ENCODE results near the gene PLA2G6. TPM values are rescaled to one million over a fixed set of nuclear protein-coding genes. Genes with fewer than 3 reads are reported as not detected.
A peak's percentile ranks its signal among the peaks of the same experiment; 100 is the strongest.
"Not testable (repeated sequence)": the region's sequence is repeated elsewhere in the genome, so short reads cannot be mapped to it uniquely, and the experiment has no call there.

The PLA2G6 gene
- total and polyA plus RNA-seq, 8 donors, result 6.0 to 68.3 (median 25.8) TPM

DNA sequence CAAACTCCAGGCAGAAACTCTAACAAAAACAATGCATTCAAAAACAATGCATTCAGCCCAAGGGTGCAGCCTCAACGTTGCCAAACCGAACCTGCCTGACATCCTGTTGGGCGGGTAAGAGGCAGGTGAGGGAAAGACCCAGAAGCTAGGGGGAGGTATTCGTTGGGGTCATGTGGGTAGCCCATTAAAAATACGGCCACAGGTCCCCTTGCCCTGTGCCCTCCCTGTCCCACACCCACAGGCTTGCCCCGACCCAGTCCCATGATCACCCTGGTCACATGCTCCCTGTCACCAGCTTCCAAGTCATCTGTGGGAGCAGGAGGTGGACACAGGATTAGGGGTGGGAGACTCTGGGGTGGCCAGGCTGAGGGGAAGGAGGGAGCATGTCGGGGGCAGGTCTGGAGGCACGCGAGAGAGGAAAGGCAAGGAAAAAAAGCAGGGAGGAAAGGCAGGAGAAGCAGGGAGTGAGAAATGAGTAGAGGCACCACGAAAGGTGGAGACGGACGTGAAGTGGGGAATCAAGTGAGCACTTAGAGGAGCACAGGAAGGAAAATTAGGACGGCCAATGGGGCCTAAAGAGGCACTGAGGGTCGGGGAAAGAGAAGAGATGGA is 683 bp downstream of the PLA2G6 start:
- Histone ChIP-seq H3K4me1 (peaks cover 17 to 57% (median 48%) of the 10 kb centered on the region in 4 donors), H3K9me3 (no peaks in the 10 kb centered on the region), H3K27me3 (no peaks in the 10 kb centered on the region), H3K36me3 (no peaks in the 10 kb centered on the region), H3K4me3 (peak overlapping the region; percentile 50 to 63 (median 58)), H3K27ac (peak overlapping the region; percentile 91 to 95 (median 94))
- WGBS, 5 donors, result 5 to 11% (median 6%) methylated on average over 14 of the region's 14 CpGs
- TF ChIP-seq EP300 (IDR thresholded peaks at IDR 0.05), result no peak
- peak in 1 of 3 donors; percentile 38 for TF ChIP-seq POLR2AphosphoS5 (IDR thresholded peaks at IDR 0.05)
- DNase-seq, result peak; percentile 59 to 71
- intact Hi-C loops (cut with DNase I; ENCODE audit: low total_unique reads), result no loop called here

DNA sequence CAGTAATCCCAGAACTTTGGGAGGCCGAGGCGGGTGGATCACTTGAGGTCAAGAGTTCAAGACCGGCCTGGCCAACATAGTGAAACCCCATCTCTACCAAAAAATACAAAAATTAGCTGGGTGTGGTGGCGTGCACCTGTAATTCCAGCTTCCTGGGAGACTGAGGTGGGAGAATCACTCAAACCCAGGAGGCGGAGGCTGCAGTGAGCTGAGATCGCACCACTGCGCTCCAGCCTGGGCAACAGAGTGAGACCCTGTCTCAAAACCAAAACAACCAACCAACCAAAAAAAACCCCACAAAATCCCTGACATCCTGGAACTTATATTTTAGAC is 3.1 kb downstream of the PLA2G6 start:
- 92 to 99% (median 93%) methylated on average over 7 of the region's 7 CpGs for WGBS, 5 donors
- not testable (repeated sequence) for DNase-seq
- H3K27ac ChIP-seq, result peak overlapping the region; percentile 42 to 95 (median 83)

GRCh38 chr22:38177926-38178604 is 3.6 kb downstream of the PLA2G6 start:
- Histone ChIP-seq H3K9me3 (no peaks in the 10 kb centered on the region), H3K27me3 (no peaks in the 10 kb centered on the region), H3K27ac (peak overlapping the region; percentile 42 to 95 (median 83)), H3K4me3 (no peak overlapping the region), H3K4me1 (peaks cover 21 to 77% (median 67%) of the 10 kb centered on the region in 4 donors), H3K36me3 (no peaks in the 10 kb centered on the region)
- intact Hi-C loops (cut with DNase I; ENCODE audit: low total_unique reads), result no loop called here
- WGBS, 5 donors, result 45 to 55% (median 46%) methylated on average over 14 to 15 of the region's 15 CpGs
- DNase-seq, result peak; percentile 45 to 61
- TF ChIP-seq CTCF (IDR thresholded peaks at IDR 0.05) (no peak), POLR2AphosphoS5 (IDR thresholded peaks at IDR 0.05) (peak in 1 of 3 donors; percentile 62)

More for the DNA sequence above, 3.1 kb downstream of the PLA2G6 start:
- H3K4me3 ChIP-seq; H3K27me3 ChIP-seq; H3K9me3 ChIP-seq; H3K36me3 ChIP-seq; intact Hi-C loops (cut with DNase I; ENCODE audit: low total_unique reads): not testable (repeated sequence)
- H3K4me1 ChIP-seq, result peaks cover 17 to 72% (median 62%) of the 10 kb centered on the region in 4 donors

- H3K36me3 ChIP-seq; intact Hi-C loops (cut with DNase I; ENCODE audit: low total_unique reads); H3K9me3 ChIP-seq; DNase-seq; H3K27me3 ChIP-seq; H3K4me3 ChIP-seq: not testable (repeated sequence)
- WGBS, 5 donors, result 58 to 76% (median 69%) methylated on average over 9 of the region's 9 CpGs
- peaks cover 26 to 82% (median 72%) of the 10 kb centered on the region in 4 donors for H3K4me1 ChIP-seq
- peak overlapping the region; percentile 42 to 95 (median 83) for H3K27ac ChIP-seq
Measured at GRCh38 chr22:38177571-38177925, 4.1 kb downstream of the PLA2G6 start.

DNA sequence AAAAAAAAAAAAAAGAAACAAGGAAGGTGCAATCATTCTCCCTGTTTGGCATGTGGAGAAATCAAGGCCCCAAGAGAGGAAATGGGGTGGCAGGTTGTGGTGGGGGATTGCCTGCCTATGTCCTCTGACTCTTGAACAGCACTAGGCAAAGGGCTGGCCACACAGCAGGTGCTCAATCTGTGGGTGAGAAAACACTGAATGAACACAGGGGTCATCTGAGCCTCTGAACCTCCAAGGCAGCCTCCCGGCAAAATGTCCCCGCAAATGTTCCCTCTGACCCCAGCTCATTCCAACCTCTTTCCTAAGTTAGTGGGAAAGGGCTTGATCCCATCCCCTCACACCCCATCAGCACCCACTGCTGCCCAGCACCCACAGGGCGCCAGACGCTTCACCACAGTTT is 4.6 kb downstream of the PLA2G6 start:
- TF ChIP-seq CTCF (IDR thresholded peaks at IDR 0.05), result no peak
- H3K36me3 ChIP-seq, result no peaks in the 10 kb centered on the region
- H3K27ac ChIP-seq, result peak overlapping the region; percentile 53 to 95 (median 83)
- no peak for DNase-seq
- H3K27me3 ChIP-seq, result no peaks in the 10 kb centered on the region
- intact Hi-C loops (cut with DNase I; ENCODE audit: low total_unique reads), result no loop called here
- H3K4me1 ChIP-seq, result peaks cover 30 to 86% (median 73%) of the 10 kb centered on the region in 4 donors
- H3K9me3 ChIP-seq, result no peaks in the 10 kb centered on the region
- H3K4me3 ChIP-seq, result no peak overlapping the region
- 87 to 98% (median 91%) methylated on average over 4 of the region's 4 CpGs for WGBS, 5 donors

- DNase-seq, result peak; percentile 79 to 83
- H3K9me3 ChIP-seq, result no peaks in the 10 kb centered on the region
- H3K27me3 ChIP-seq, result no peaks in the 10 kb centered on the region
- 41 to 56% (median 53%) methylated on average over 13 to 14 of the region's 14 CpGs for WGBS, 5 donors
- H3K36me3 ChIP-seq, result no peaks in the 10 kb centered on the region
- TF ChIP-seq CTCF (IDR thresholded peaks at IDR 0.05), result no peak
- TF ChIP-seq POLR2A (IDR thresholded peaks at IDR 0.05), result no peak
- peak; percentile 7 for TF ChIP-seq EP300 (IDR thresholded peaks at IDR 0.05)
- TF ChIP-seq POLR2AphosphoS5 (IDR thresholded peaks at IDR 0.05), result peak; percentile 40 to 54 (median 46)
- H3K4me1 ChIP-seq, result peaks cover 30 to 87% (median 73%) of the 10 kb centered on the region in 4 donors
- H3K27ac ChIP-seq, result peak overlapping the region; percentile 53 to 95 (median 83)
- intact Hi-C loops (cut with DNase I; ENCODE audit: low total_unique reads), result no loop called here
- no peak overlapping the region for H3K4me3 ChIP-seq
Measured at GRCh38 chr22:38176170-38176741, 5.4 kb downstream of the PLA2G6 start.

All from stomach (tissue), 9 donors.